Activated CD8-positive, alpha-beta T cell treated with anti-CD3 and anti-CD28 coated beads for 36 hours (primary cell): ENCODE results near the gene MARCHF9. TPM values are rescaled to one million over a fixed set of nuclear protein-coding genes. Genes with fewer than 3 reads are reported as not detected.

ENCODE experiments used
- ATAC-seq: fragments of 200-7000 bp; cut with Tn5 transposase; one replicate; pipeline ENCODE4 v1.10.0; 2021; ENCODE audit warnings: mild to moderate bottlenecking, moderate library complexity
- CTCF ChIA-PET: fragments of 350-600 bp; sonication (Branson Sonifier 250); formaldehyde crosslinking; loops from one replicate; lab custom pipeline; 2021; ENCODE audit warnings: antibody characterized with exemption; lab: Charles Lee
- POLR2A ChIA-PET: fragments of 350-600 bp; sonication (Branson Sonifier 250); formaldehyde crosslinking; loops from one replicate; lab custom pipeline; 2021; ENCODE audit warnings: antibody characterized with exemption; lab: Charles Lee
- DNase-seq: peaks from one replicate; pipeline ENCODE4 v3.0.0-alpha.2; 2020
- H3K27ac Mint-ChIP-seq: one replicate; pipeline ENCODE4 v1.8.0; 2021; ENCODE audit warnings: mild to moderate bottlenecking, mixed read lengths
- H3K27me3 Mint-ChIP-seq: one replicate; pipeline ENCODE4 v1.8.0; 2021; ENCODE audit warnings: mixed read lengths
- H3K36me3 Mint-ChIP-seq: one replicate; pipeline ENCODE4 v1.8.0; 2021; ENCODE audit warnings: low read depth, mixed read lengths
- H3K4me1 Mint-ChIP-seq: one replicate; pipeline ENCODE4 v1.8.0; 2021; ENCODE audit warnings: low read depth, mixed read lengths
- H3K4me3 Mint-ChIP-seq: one replicate; pipeline ENCODE4 v1.8.0; 2021; ENCODE audit warnings: mild to moderate bottlenecking, moderate library complexity, mixed read lengths
- H3K9me3 Mint-ChIP-seq: one replicate; pipeline ENCODE4 v1.8.0; 2021; ENCODE audit warnings: mixed read lengths
- intact Hi-C: fragments of 100-400 bp; cut with micrococcal nuclease; formaldehyde crosslinking; loops from one replicate; pipeline ENCODE4 v1.10.0; 2022
- total RNA-seq, 2 experiments: library from RNA; stranded (reverse); gene quantifications; one replicate each; pipeline ENCODE4 v1.2.3, GENCODE V29; 2021
- TF ChIP-seq, protein P1 (sequence below): fragments of 200-600 bp; IDR thresholded peaks from one replicate; pipeline ENCODE4 v1.8.0; 2022; ENCODE audit warnings: antibody characterized with exemption, mild to moderate bottlenecking

Gene MARCHF9
- total RNA-seq, 2 experiments from 2014 or later: 23.4 to 24.3 TPM

DNA sequence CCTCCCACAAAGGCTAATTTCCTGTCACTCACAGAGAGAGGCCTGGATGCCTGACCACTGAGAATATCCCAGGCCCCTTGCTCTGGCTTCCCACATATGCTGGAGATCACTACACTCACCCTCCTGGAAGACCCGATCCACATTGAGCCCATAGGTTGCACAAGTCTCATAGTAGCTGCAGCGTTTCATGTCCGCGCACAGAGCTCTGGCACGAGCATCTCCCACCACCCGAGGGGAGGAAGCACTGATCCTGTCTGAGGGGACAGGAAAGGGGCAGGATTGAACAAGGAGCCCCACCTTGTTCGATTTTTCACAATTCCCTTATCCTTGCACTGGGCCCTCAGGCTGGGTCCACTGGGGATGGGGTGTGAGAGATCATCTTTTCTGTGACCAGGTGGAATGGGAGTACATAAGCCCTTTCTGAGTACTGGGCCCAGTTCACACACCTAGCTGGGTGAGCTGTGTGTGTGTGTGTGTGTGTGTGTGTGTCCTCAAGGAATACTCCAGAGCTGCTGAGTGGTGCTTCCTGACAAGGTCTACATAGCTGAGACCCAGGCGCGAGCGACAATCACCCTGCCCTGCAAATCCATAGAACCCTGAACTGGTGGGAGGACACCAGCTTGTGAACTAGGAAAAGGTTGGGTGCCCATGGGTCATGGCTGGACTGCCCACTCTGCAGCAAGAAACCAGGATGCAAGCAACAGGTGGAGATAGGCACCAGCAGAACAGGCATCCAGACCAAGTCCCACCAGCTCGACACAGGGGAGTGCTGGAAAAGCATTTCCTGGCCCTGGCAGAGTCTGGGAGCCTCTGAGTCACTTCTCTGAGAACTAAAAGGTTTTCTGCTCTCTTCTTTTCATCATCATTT lies 21.9 kb upstream of the MARCHF9 start:
- ChIA-PET CTCF (interaction anchor here (0.7 to 2.8 kb wide), 6 partner anchors 9 to 149 kb away, joined by 3 to 8 read pairs (median 3); no protein-coding TSS in a partner anchor), POLR2A (interaction anchor here (1.0 to 1.4 kb wide), 3 partner anchors 9 to 12 kb away, joined by 3 to 6 read pairs (median 3); partner anchors contain the start of gene TSPAN31)
- TF ChIP-seq, protein P1, sequence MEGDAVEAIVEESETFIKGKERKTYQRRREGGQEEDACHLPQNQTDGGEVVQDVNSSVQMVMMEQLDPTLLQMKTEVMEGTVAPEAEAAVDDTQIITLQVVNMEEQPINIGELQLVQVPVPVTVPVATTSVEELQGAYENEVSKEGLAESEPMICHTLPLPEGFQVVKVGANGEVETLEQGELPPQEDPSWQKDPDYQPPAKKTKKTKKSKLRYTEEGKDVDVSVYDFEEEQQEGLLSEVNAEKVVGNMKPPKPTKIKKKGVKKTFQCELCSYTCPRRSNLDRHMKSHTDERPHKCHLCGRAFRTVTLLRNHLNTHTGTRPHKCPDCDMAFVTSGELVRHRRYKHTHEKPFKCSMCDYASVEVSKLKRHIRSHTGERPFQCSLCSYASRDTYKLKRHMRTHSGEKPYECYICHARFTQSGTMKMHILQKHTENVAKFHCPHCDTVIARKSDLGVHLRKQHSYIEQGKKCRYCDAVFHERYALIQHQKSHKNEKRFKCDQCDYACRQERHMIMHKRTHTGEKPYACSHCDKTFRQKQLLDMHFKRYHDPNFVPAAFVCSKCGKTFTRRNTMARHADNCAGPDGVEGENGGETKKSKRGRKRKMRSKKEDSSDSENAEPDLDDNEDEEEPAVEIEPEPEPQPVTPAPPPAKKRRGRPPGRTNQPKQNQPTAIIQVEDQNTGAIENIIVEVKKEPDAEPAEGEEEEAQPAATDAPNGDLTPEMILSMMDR: no peak
- Mint-ChIP-seq H3K4me1 (peaks cover 7% of the 10 kb centered on the region), H3K9me3 (no peaks in the 10 kb centered on the region), H3K27ac (peak overlapping the region; percentile 5), H3K36me3 (peaks cover 29% of the 10 kb centered on the region), H3K4me3 (no peak overlapping the region), H3K27me3 (no peaks in the 10 kb centered on the region)
- ATAC-seq: no peak
- intact Hi-C loops: no loop called here
- DNase-seq: no peak

DNA sequence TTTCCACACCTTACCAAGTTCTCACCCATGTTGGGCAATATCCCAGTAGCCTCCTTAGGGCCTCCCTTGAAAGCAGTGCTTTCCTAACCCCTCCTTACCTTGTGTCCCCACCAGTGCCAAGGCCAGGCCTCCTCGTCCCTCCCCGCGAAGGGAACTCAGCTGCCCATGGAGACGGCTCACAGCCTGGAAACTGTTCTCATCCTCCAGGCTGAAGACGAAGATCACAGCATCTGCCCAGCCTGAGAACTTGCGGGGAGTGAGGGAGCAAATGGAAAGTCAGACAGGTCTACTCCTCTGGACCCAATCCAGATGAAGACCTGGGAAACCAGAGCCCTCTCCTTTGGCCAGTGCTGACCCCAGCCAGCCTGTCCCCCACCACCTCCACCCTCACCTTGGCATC lies 21.0 kb upstream of the MARCHF9 start:
- no peak overlapping the region for H3K27ac Mint-ChIP-seq
- H3K9me3 Mint-ChIP-seq: no peaks in the 10 kb centered on the region
- intact Hi-C loops: no loop called here

DNA sequence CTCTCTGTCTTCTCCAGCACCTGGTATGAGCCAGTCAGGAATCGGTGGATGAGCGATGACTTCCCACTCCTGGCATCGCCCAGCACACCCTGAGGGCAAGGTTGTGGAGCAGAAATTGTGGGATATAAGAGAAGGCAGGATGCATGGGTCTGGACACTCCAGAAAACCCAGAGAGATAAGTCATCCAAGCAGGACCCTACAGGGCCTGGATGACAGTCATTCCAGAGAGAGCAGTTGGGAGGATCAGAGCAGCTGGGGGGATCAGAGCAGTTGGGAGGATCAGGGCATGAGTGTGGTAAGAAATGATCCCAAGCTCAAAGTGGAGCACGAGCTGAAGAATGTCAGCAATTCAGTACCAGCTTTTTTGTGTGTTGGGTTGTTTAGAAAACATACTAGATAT lies 20.3 kb upstream of the MARCHF9 start:
- Mint-ChIP-seq H3K27ac (peak overlapping the region; percentile 23), H3K4me3 (no peak overlapping the region), H3K4me1 (peaks cover 15% of the 10 kb centered on the region), H3K9me3 (no peaks in the 10 kb centered on the region), H3K27me3 (no peaks in the 10 kb centered on the region), H3K36me3 (peaks cover 28% of the 10 kb centered on the region)
- intact Hi-C loops: no loop called here
- no peak for ATAC-seq
- DNase-seq: no peak
- ChIA-PET POLR2A (interaction anchor here (1.2 to 1.8 kb wide), 2 partner anchors 10 to 16 kb away, joined by 4 to 9 read pairs; partner anchors contain the start of gene TSPAN31), CTCF (interaction anchor here (1.3 to 1.5 kb wide), 2 partner anchors 25 to 152 kb away, joined by 4 to 5 read pairs; no protein-coding TSS in a partner anchor)
- TF ChIP-seq, protein P1: no peak

More for the DNA sequence above, 21.0 kb upstream of the MARCHF9 start:
- no peak overlapping the region for H3K4me3 Mint-ChIP-seq
- H3K36me3 Mint-ChIP-seq: peaks cover 28% of the 10 kb centered on the region
- TF ChIP-seq, protein P1: no peak
- CTCF ChIA-PET: interaction anchor here (1.0 to 1.1 kb wide), 2 partner anchors 11 to 22 kb away, joined by 3 read pairs; no protein-coding TSS in a partner anchor
- no peaks in the 10 kb centered on the region for H3K27me3 Mint-ChIP-seq
- DNase-seq: no peak
- peaks cover 8% of the 10 kb centered on the region for H3K4me1 Mint-ChIP-seq
- ATAC-seq: no peak
- POLR2A ChIA-PET: interaction anchor here (1.8 kb wide), 1 partner anchor 10 kb away, joined by 9 read pairs; the partner anchor contains the start of gene TSPAN31

DNA sequence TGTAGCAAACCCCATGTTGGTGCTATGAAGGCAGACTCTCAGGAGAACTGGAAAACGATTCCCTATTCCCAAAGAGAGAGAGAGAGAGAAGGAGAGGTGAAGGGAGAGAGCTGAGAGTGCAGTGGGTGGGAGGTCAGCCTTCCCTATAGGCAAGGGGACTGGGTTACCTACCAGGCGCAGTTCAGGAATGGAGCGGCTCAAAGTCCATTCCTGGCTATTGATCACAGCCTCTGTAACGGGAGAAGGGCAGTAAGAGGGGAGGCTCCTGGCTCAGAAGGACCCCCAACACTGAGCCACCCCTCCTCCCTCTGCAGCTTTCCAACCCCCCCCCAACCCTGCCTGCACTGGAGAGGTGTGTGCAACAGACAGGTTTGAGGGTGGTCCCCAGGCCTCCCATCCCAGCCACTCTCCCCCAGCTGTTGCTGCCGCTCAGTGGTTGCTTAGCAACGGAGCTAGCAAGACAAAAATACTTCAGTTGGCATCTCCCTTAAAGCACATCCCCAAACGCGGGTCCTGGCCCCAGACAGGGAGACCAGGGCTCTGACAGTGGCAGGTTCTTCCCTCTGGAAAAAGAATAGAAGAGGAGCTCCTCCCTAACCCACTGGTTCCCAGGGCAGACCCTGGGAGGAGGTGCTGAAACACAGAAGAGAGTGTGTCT lies 19.6 kb upstream of the MARCHF9 start:
- Mint-ChIP-seq H3K4me1 (peaks cover 21% of the 10 kb centered on the region), H3K27ac (peak overlapping the region; percentile 23), H3K9me3 (no peaks in the 10 kb centered on the region), H3K36me3 (peaks cover 22% of the 10 kb centered on the region), H3K27me3 (no peaks in the 10 kb centered on the region), H3K4me3 (no peak overlapping the region)
- ATAC-seq (no peak), DNase-seq (no peak)
- intact Hi-C loops: no loop called here
- TF ChIP-seq, protein P1: no peak
- CTCF ChIA-PET: interaction anchor here (0.7 to 1.5 kb wide), 3 partner anchors 24 to 159 kb away, joined by 3 to 5 read pairs (median 4); no protein-coding TSS in a partner anchor
- POLR2A ChIA-PET: interaction anchor here (1.2 to 1.8 kb wide), 2 partner anchors 9 to 17 kb away, joined by 4 to 9 read pairs; partner anchors contain the start of gene TSPAN31
